IPS DF 4.7 (cell line): ENCODE data around the gene CDH22.

ENCODE experiments used
- DNase-seq: peaks from one replicate; pipeline ENCODE4 v3.0.0-alpha.2; 2013; ENCODE audit warnings: low spot score; ENCODE audit errors: extremely low read depth

CDH22 gene

DNA sequence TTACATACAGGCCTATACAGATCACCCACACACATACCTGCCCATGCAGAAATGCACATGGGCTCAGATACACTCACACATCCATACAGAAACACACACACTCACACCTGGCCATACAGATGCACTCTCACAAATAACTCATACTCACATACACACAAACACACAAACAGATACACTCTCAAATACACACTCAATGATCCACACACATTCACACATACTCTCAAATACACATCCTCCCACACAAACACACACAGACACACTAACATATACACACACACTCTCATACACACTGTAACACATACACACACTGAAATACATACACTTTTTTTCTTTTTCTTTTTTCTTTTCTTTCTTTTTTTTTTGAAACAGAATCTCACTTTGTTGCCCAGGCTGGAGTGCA lies 90.7 kb downstream of the CDH22 start:
- DNase-seq, result no peak

DNA sequence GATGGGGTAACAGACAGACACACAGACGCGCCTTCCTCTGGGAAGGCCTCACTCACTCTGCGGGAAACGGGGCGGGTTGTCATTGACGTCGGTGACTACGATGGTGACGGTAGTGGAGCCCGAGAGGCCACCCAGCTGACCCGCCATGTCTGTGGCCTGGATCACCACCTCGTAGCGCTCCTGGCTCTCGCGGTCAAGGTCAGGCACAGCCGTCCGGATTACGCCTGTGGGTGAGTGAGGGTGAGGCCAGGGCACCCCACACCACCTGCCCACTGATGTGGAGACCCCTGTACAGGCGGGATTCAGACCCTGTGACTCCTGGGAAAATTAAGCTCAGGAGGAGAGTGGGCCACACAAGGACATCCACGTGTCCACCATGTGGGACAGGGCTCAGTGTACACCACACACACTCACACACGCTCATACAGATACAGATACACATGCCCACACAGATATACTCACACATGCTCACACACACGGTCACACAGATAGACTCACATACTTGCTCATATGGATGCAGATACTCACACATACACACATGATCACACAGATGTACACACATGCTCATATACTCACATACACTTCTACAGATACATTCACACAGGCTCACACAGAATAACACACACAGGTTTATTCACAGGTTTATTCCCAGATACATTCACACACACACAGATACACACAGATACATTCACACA lies 91.4 kb downstream of the CDH22 start:
- no peak for DNase-seq

DNA sequence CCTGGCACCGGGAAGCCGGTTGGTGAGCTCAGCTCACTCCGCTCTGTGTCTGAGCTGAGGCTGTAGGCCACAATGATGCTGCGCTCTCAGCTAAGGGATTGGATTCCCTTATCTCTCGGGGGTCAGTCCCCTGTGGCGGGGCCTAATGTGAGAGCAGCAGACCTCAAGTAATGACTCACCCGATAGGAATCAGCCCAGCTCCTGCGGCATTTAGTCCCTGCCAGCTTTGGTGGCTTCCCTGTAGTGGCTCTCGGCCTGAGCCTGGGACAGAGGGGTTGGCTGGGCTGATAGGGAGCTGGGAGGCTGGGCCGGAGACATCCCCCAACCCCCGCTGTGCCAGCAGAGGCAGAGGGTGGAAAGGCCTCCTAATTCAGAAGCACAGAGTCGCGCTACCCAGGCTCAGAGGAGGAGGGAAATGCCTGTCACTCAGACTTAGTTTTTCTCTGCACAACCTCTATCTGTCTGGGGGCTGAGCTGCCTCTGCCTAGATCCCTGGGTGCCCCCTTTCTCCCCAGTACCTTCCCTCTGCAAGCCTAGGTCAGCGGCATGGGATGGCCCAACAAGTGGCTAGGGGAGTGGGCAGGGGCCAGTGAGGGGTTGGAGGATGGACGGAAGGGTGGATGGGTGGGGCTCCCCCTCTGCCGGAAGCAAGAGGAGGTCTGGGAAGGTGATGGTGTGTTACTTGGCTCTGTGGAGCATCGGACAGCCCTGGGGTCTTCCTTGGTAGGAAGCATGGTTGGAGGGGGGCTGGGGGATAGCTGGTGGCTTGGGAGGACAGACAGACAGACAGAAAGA lies 92.2 kb downstream of the CDH22 start:
- DNase-seq, result no peak

DNA sequence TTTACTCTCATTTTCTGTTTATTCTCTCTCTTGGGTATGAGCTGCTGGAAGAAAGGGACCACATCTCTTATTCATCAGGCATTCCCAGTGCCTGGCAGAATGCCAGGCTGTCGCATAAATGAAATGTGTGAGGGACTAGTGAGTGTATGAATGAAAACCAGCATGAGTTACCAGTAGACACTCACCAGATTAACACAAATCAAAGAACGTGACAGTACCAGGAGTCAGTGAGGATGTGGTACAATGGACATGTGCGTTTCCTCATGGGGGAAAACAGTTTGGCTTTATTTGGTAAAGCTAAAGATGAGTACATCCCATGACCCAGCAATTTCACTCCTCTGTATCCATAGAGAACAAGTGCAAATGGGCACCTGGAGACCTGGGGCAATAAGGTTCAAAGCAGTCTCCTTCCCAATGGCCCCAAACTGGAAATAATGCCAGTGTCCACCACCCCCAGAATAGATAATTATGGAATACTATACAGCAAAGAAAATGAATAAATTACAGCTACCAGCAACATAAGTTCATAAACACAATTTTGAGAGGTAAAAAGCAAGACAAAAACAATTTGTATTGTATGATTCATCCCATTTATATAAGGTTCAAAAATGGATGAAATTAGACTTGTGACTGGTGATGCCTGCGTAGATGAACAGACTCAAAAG lies 93.3 kb downstream of the CDH22 start:
- DNase-seq, result no peak

DNA sequence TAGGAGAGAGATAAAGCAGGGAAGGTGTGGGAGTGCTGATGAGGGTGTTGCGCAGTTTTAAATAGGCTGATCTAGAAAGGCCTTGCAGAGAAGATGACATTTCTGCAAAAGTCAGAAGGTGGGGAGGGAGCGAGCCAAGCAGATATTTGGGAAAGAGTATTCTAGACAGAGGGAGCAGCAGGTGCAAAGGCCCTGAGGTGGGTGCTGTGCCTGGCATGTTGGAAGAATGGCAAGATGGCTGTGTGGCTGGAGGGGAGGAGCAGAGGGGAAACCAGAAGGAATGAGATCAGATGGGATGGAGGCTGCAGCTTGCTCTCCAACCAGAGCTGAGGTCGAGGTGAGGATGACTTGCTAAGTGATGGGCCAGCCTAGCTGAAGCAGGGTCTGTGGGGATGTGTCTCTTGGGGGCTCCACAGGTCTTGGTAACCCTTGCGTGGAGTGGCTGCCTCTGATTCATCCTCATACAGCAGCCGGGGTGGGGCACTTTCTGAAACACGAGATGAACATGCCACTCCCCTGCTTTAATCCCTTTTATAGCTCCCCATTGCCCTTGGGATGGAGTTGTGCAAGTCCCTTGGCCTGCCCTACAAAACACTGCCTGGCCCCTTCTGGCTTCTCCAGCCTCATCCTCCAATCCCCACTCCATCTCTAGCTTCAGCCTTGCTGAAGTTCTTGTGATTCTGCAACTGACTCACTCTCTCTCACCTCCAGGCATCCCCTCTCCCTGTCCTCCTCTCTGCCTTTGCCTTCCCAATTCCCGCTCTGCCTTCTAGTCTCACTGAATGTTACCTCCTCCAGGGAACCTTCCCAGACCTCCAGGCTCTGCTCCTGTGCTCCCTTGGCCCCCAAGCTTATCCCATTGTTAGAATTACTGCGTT lies 94.1 kb downstream of the CDH22 start:
- DNase-seq, result no peak

DNA sequence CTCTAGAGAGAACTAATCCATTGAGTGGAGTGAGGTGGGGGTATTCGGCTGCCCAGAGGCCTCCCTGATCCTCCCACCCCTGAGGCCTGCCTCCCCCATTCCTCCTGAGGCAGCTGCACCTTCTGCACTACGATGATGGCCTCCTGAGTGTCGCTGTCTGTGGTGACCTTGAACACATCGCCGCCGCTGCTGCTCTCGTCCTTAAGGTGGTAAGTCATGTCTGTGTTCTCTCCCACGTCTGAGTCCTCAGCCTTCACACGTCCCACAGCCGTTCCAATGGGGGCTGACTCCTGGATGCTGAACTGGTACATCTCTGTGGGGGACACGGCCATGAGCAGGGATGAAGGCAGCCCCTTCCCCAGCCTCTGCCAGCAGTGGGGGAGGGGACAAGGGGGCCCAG lies 95.4 kb downstream of the CDH22 start:
- no peak for DNase-seq

DNA sequence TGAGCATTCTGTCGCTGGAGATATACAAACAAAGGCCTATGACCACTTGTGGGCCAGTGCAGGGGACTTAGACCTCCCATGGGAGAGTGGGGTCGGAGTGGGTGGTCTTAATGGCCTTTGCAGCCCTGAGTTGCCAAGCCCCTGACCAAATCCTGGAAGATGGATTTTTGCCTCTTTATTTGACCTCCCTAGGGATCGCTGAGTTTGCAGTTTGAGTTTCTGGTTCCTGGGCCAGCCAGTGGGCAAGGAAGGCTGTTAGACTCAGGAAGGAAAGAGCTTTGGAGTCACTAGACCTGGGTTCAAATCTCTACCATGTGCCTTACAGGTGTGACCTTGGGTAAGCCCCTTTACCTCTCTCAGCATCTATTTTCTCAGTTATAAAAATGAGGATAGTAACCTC lies 96.0 kb downstream of the CDH22 start:
- no peak for DNase-seq

DNA sequence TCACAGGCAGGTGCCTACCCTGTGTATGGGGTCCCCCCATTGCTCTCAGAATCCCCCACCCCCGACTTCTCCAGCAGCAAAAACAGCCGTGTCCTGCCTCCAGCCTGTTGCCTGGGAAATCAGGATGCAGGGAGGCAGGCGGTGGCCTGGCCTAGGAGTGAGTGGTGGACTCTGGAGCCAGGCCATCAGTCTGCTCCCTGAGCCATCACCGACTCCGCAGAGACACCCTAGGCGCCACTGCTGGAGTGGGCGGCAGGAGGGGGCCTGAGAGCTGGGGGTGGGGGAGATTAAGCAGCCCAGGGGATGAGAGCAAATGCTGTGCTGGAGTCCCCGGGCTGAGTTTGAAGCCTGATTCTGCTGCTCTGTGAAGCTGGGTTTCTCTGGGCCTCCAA lies 97.0 kb downstream of the CDH22 start:
- no peak for DNase-seq

DNA sequence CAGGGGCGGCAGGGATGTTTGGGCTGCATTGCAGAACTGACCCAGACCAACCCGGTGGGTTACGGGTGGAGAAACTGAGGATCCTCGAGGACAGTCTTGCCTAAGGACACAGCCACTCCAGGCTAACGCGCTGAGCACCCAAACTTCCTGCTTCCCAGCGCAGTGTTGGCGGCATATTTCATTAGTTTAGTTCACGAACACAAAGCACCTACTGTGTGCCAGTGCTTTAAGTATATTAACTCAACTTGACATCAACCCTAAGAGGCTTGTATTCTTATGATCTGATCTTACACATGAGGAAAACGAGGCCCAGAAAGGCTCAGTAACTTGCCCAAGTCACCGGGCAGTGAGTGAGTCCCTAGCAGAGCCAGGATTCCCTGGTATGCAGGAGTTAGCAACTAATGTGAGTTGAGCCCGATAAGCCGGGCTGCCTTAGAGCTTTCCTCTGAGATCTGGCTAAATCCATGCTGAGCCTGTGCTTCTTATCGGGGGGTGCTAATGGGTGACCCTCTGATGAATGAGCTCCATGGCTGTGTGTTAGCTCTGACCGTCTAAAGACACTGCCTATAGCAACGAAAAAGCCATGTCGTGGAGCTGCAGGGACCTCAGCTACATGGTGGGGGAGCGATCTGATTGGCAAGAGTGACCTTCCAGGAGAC lies 97.5 kb downstream of the CDH22 start:
- DNase-seq, result no peak

DNA sequence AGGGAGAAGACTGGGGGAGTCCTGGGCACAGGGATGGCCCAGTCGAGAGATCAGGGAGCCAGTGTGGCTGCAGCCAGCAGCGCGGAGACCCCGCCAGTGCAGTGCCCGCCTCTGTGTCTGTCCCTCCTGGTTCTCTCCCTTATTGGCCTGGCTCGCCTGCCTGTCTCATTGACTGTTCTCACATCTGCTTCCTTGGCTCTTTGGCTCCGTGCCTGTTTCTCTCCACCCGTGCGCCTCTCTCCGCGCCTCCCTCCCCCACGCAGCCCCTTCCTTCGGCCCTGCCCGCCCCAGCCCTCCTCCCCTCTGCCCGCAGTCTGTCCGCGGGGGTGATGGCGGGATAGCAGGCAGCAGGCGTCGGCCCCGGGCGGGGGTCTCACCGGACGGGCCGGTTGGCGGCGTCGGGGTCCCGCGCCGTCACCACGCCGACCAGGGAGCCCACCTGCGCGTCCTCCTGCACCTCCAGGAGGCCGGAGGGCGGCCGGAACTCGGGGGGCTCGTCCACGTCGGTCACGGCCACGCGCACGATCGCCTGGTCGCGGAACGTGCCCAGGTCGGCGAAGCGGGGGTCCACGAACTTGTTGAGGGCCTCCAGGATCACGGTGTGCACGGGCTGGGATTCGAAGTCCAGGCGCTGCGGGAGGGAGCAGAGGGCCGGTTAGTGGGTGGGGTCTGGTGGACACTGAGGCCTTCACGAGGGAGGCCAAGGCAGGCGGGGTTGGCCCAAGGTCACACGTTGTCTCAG lies 98.2 kb downstream of the CDH22 start:
- DNase-seq, result no peak

DNA sequence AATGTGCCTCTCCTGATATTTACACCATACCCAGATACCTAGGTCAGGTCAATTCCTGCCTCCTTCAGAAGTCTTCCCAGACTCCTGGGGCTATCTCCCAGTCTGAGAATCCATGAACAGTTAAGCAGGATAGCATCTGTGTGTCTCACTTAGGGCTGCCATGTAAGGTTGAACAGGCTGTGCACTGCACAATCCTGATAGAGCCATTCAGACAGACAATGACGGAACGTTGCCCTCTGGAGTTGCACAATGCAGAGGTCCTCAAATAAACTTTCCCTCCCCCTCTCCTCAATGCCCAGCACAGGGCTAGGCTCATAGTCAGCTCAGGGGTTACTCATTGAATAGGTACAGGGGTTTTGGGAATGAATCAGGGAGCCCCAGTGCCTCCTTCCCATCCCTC lies 100.5 kb downstream of the CDH22 start:
- no peak for DNase-seq

DNA sequence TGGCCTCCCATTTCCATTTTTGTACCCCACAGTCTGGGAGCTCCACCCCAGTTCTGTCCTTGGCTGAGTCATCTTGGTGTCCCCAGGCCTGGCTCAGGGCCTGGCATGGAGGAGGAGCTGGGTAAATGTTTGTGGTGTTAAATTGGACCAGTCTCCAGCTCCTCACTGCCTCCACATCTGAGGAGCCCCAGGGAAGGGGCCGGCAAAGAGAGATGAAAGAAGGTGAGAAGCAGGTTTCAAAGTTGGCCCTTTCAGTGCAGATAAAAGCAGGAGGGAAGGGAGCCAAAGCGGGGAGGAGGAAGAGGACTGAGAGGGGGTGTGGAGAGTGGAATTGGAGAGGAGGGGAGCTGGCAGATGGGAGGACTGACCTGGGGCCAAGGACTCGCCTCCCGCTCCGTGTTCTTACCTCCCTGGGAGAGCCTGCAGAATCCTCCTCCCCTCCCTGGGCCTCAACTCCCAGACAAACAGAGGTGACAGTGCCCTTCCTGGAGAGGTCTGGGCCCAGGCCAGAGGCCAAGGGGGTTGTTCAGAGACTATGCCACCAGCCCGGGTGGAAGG lies 101.2 kb downstream of the CDH22 start:
- DNase-seq, result no peak

DNA sequence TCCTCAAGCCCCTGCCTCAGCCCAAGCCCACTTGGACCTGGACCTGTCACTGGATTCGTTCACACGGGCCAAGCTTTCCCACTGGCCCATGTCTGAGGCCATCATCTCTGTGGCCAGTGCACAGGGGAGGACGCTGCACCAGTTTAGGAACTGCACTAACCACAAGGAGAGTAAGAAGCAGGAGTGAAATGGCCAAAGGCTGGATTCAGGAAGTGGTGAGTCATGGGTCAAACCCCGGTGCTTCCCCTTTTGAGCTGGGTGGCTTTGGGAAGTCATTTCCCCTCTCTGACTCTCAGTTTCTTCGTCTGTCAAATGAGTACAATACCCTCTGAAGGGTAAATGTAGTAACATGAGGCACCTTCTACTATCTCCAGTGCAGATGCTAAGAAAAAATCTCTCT lies 102.3 kb downstream of the CDH22 start:
- no peak for DNase-seq

DNA sequence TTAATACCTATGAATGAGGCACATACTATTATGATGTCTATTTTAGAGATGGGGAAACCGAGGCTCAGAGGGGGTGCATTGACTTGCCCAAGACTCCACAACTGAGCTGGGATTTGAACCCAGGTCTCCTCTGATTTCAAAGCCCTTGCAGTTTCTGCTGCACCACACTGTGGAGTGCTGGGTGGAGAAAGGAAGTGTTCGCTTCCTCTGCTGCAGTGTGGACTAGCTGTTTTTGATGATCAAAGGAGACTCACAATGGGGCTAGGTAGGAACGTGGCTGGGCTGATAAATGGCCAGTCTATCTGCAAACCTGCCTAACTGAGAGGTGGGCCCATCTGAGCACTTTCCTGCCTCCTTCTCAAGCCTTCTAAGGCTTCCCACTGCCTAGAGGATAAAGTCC lies 102.9 kb downstream of the CDH22 start:
- DNase-seq, result no peak

DNA sequence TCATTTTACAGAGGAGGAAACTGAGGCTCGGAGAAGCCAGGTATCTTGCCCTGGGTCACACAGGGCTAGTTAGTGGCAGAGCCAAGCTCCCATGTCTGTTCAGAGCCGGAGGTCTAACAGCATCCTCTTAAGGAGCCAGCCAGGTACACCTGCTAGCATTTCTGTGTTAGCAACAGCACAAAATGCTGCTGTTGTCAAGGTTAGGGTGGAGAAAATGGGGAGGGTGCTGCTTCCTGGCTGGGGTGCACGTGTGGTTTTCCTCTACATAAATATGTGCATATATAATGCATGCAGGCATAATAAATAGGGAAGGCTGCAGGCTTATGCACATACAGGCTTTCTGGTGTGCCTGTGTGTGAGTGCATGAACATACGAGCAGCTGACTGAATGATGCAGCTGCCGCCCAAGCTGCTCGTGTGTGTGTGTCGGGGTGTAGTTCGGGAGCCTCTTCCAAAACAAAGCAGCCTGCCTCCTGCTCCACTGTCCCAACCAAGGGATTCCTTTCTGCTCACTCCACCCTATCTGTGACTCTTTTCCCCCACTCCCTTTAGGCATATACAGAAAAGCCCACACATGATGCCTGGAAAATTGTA lies 103.6 kb downstream of the CDH22 start:
- DNase-seq, result no peak

DNA sequence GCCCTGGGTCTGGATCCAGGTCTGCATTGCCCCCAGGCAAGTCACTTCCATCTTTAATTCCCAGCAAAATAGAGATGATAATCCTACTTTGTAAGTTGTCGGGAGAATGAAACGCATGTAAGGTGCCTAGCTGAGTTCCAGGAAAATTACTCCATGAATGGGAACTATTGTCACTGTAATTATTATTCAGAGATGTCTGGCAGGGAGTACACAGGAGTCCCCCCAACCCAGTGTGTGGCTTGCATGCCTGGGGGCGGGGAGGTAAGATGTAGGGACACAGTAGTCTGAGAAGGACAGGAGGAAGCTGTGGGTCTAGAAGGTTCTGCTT lies 104.8 kb downstream of the CDH22 start:
- DNase-seq, result no peak

DNA sequence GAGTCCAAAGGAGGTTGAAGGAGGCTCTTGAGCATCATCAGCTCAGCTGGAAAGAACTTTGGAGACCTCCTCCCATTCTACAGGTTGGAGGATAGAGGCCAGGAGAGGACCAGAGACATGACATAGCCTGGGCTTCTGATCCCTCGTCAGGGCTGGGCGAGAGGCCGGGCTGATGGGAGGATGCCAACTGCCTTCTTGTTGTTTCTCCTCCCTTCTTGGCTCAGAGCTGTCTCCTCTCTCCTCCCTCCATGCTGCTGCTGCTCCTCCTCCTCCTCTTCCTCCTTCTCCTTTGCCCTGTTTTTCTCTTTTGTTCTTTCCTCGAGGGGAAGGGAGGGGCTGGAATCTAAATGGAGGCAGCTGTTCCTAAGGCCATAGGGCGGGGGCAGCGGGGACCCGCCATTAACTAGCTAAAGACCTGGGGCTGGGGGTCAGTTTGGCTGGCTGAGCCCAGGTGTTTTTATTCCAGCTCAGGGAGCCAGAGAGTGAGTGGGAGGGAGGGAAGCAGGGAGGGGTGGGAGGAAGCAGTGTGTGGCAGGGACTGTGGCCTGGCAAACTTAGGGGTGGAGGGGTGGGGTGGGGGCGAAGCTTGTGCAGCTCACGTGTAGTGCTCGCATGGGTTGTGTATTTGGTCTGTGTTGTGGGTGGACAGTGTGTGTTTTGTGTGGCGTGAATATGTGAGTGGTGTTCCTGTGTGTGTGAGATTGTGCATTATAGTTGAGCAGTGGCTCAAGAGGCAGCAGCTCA lies 105.4 kb downstream of the CDH22 start:
- DNase-seq, result no peak

DNA sequence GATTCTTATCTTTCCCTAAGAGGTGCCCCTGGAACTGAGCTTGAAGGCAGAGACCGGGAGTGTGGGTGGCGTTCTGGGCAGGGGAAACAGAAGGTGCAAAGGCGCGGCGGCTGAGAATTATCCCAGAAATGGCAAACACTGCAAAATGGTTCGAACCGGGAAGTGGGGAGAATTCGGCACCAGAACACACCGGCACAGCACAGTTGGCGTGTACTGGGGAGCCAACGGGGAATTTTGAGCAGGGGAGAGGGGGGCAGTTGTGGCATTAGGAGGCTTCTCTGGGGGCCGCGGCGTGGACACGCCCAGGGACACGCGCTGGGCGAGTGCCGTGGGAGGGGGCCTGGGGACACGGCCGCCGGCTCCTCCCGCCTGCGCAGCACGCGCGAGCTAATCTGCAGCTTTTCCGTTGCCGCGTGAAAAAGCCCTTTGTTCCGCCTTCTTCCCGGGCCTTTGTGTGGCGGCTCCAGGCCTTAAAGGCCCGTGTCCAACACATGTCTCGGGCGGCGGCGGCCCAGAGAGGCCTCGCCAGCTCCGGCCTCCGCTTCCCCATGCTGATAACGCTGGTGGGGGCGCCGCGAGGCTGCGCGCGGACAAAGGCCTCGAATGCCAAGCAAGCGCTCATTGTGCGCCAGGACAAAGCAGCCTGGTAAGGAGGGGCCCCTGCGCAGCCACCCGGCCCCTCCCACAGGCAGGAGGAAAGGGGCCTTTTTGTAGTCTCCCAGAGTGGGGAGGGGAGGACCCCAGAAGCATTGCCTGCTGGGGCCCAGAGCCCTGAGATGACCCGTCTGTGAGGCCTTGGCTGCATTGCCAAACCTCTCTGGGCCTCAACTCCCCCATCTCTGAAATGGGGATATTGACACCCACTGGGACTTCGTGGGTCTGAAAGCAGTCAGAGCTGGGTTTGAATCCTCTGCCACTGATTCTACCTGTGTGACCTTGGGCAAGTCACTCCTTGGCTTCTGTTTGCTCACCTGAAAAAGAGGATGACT lies 107.4 kb downstream of the CDH22 start:
- DNase-seq, result no peak
